A549 (cell line): ENCODE results near the gene PLRG1.

Experiments
- CBX2 ChIP-seq: fragments of 200-600 bp; sonication (generic); IDR thresholded peaks from 2 replicates; pipeline ENCODE4 v1.6.1; 2016; ENCODE audit warnings: low read depth, mild to moderate bottlenecking, borderline replicate concordance
- CHD4 ChIP-seq: fragments of 200-600 bp; sonication (generic); IDR thresholded peaks from 2 replicates; pipeline ENCODE4 v1.6.1; 2016; ENCODE audit warnings: antibody characterized with exemption, mild to moderate bottlenecking, borderline replicate concordance
- CTCF ChIP-seq: fragments of >200 bp; sonication (Bioruptor Twin); formaldehyde crosslinking; IDR thresholded peaks from 3 replicates; pipeline ENCODE4 v1.5.1; 2016
- EP300 ChIP-seq, 2 experiments: fragments of >200 bp; sonication (Bioruptor Twin); formaldehyde crosslinking; IDR thresholded peaks; 2 replicates in 1 of 2; 3 replicates in 1 of 2; pipeline ENCODE4 v1.6.1; 2016 to 2017
- ESRRA ChIP-seq: fragments of 150-350 bp; IDR thresholded peaks from 2 replicates; pipeline ENCODE4 v1.6.1; 2014; ENCODE audit warnings: mild to moderate bottlenecking, low read length, borderline replicate concordance
- JUN ChIP-seq, 2 experiments: fragments of >200 bp; sonication (Bioruptor Twin); formaldehyde crosslinking; IDR thresholded peaks; 2 replicates in 1 of 2; 3 replicates in 1 of 2; pipeline ENCODE4 v1.6.1; 2016 to 2017
- NR3C1 ChIP-seq: fragments of >200 bp; sonication (Bioruptor Twin); formaldehyde crosslinking; IDR thresholded peaks from 3 replicates; pipeline ENCODE4 v1.6.1; 2017
- POLR2A ChIP-seq: IDR thresholded peaks from 2 replicates; pipeline ENCODE4 v1.6.1; 2012; ENCODE audit warnings: mild to moderate bottlenecking, low read length
- REST ChIP-seq: fragments of 200-600 bp; sonication (generic); IDR thresholded peaks from 2 replicates; pipeline ENCODE4 v1.6.1; 2016; ENCODE audit warnings: antibody characterized with exemption, mild to moderate bottlenecking, moderate library complexity

- TF ChIP-seq JUN (IDR thresholded peaks at IDR 0.05) (no peak), CHD4 (no peak), ESRRA (no peak), CTCF (no peak), CBX2 (no peak), NR3C1 (no peak), REST (no peak), POLR2A (no peak), EP300 (IDR thresholded peaks at IDR 0.05) (no peak)
These were observed 63.1 kb downstream of the PLRG1 start for GRCh38 chr4:154487145-154487544.
